ENCODE measurements around the gene ENTPD5.

The ENTPD5 gene

GRCh38 chr14:73945159-73945670, 73.9 kb downstream of the ENTPD5 start:
- no peak for DNase-seq (ENCODE audit: low read depth in 2 of 2)
- no peak for TF ChIP-seq CTCF (IDR thresholded peaks at IDR 0.05; ENCODE audit: low read depth, low read length)
- H3K4me3 ChIP-seq (replicated peaks in 1 of 2; ENCODE audit: low read depth in 2 of 2, low read length in 2 of 2) = no peak overlapping the region

GRCh38 chr14:73944432-73945158, 74.5 kb downstream of the ENTPD5 start:
- TF ChIP-seq CTCF (IDR thresholded peaks at IDR 0.05; ENCODE audit: low read depth, low read length) = no peak
- no peak overlapping the region for H3K4me3 ChIP-seq (replicated peaks in 1 of 2; ENCODE audit: low read depth in 2 of 2, low read length in 2 of 2)
- DNase-seq (ENCODE audit: low read depth in 2 of 2) = no peak

- TF ChIP-seq CTCF (IDR thresholded peaks at IDR 0.05; ENCODE audit: low read depth, low read length) = no peak
- H3K4me3 ChIP-seq (replicated peaks in 1 of 2; ENCODE audit: low read depth in 2 of 2, low read length in 2 of 2) = no peak overlapping the region
- DNase-seq (ENCODE audit: low read depth in 2 of 2) = peak; percentile 80 to 84
Measured at GRCh38 chr14:73943083-73943482, 76.0 kb downstream of the ENTPD5 start.

GRCh38 chr14:73942180-73942579, 76.9 kb downstream of the ENTPD5 start:
- DNase-seq (ENCODE audit: low read depth in 2 of 2) = no peak
- TF ChIP-seq CTCF (IDR thresholded peaks at IDR 0.05; ENCODE audit: low read depth, low read length) = no peak

GRCh38 chr14:73937012-73937411, 82.1 kb downstream of the ENTPD5 start:
- no peak for TF ChIP-seq CTCF (IDR thresholded peaks at IDR 0.05; ENCODE audit: low read depth, low read length)
- H3K4me3 ChIP-seq (replicated peaks in 1 of 2; ENCODE audit: low read depth in 2 of 2, low read length in 2 of 2) = no peak overlapping the region
- DNase-seq (ENCODE audit: low read depth in 2 of 2) = no peak

More at GRCh38 chr14:73942180-73942579, 76.9 kb downstream of the ENTPD5 start:
- no peak overlapping the region for H3K4me3 ChIP-seq (replicated peaks in 1 of 2; ENCODE audit: low read depth in 2 of 2, low read length in 2 of 2)

GRCh38 chr14:73936548-73936947, 82.5 kb downstream of the ENTPD5 start:
- no peak for TF ChIP-seq CTCF (IDR thresholded peaks at IDR 0.05; ENCODE audit: low read depth, low read length)
- no peak overlapping the region for H3K4me3 ChIP-seq (replicated peaks in 1 of 2; ENCODE audit: low read depth in 2 of 2, low read length in 2 of 2)
- DNase-seq (ENCODE audit: low read depth in 2 of 2) = no peak

Data from cardiac fibroblast (primary cell).